K562 (cell line): ENCODE measurements around the gene SYPL2. TPM values are rescaled to one million over a fixed set of nuclear protein-coding genes. Genes with fewer than 3 reads are reported as not detected.

Experiments used
- C11orf30 ChIP-seq: fragments of 450-650 bp; IDR thresholded peaks from 2 replicates; pipeline ENCODE4 v1.6.1; 2016; ENCODE audit warnings: low read depth, mild to moderate bottlenecking
- CEBPB ChIP-seq: fragments of 450-650 bp; IDR thresholded peaks from 2 replicates; pipeline ENCODE4 v1.6.1; 2016; ENCODE audit warnings: missing genetic modification characterization, missing compliant biosample characterization
- ELF4 ChIP-seq: fragments of 450-650 bp; formaldehyde crosslinking; IDR thresholded peaks from 2 replicates; pipeline ENCODE4 v1.4.0; 2022; ENCODE audit warnings: missing genetic modification characterization
- HDAC1 ChIP-seq, 2 experiments: fragments of 450-650 bp; IDR thresholded peaks; 2 replicates each; pipeline ENCODE4 v1.6.1; 2016 to 2017; ENCODE audit warnings: inconsistent platforms in 1 of 2, mild to moderate bottlenecking in 1 of 2, moderate library complexity in 1 of 2
- MTA1 ChIP-seq: fragments of 450-650 bp; IDR thresholded peaks from 2 replicates; pipeline ENCODE4 v1.6.1; 2017; ENCODE audit warnings: borderline replicate concordance
- NFXL1 ChIP-seq: fragments of 450-650 bp; formaldehyde crosslinking; IDR thresholded peaks from 2 replicates; pipeline ENCODE4 v1.4.0; 2021; ENCODE audit warnings: mild to moderate bottlenecking
- NR1H2 ChIP-seq: sonication (generic); formaldehyde crosslinking; IDR thresholded peaks from 2 replicates; pipeline ENCODE4 v1.4.0; 2020; ENCODE audit warnings: mild to moderate bottlenecking, missing genetic modification reagents
- polyA plus RNA-seq, 8 experiments: library from polyadenylated mRNA; depleted of rRNA in 4 of 8; stranded (reverse) in 5 of 8; unstranded in 3 of 8; fragments of >200 nt; fragmentation: Nextera tagmentation in 2 of 8; fragmentation: Illumina TruSeq in 1 of 8; extraction: Ambion mirVana in 2 of 8; extraction: Trizol in 1 of 8; gene quantifications; 2 replicates each; pipeline versions ENCODE4 v1.2.1 to v1.2.3, GENCODE V29; 2011 to 2014; ENCODE audit warnings: inconsistent platforms in 1 of 8, missing spikeins in 1 of 8
- total RNA-seq, 7 experiments: library from RNA; depleted of rRNA in 6 of 7; stranded (reverse); fragments of >200 nt in 6 of 7; fragmentation: Illumina TruSeq in 2 of 7; extraction: Trizol in 2 of 7; gene quantifications; 2 replicates each; pipeline versions ENCODE4 v1.2.1 to v1.2.3, GENCODE V29; 2011 to 2021; ENCODE audit warnings: low replicate concordance in 1 of 7
- TF ChIP-seq, protein P1 (sequence below): fragments of 250-450 bp; sonication (Bioruptor Pico); IDR thresholded peaks from 2 replicates; pipeline ENCODE4 v1.4.0; 2020; ENCODE audit warnings: mild to moderate bottlenecking, moderate library complexity
- TF ChIP-seq, protein P2 (sequence below): fragments of 450-650 bp; IDR thresholded peaks from 2 replicates; pipeline ENCODE4 v1.6.1; 2016

The SYPL2 gene
- total and polyA plus RNA-seq, 9 of the 15 experiments (the other 6 are each of a cell fraction or from before 2014, with no cell fraction given): 0.03 to 0.20 (median 0.07) TPM; not detected in 2

DNA sequence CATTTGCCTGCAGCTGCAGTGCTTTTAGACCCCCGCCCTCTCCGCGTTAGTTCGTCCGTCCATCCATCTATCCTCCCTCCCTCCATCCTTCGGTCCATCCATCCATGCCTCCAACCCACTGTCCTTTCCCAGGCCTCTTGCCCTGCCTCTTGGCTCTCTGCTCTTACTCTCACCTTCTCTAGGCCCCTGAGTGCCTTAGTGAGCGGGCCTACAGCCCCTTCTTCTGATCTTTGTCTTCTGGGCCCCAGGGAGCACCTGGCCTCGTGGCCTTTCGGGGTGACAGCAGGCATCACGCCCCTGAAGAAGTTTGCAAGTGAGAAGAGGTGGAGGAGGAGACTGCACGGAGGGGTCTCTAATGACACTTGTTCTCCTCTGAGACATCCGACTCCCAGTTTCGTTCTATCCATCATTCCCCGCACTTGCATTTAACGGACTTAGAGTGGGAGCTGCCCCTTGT lies 18.2 kb downstream of the SYPL2 start (continued):
- TF ChIP-seq, protein P1, sequence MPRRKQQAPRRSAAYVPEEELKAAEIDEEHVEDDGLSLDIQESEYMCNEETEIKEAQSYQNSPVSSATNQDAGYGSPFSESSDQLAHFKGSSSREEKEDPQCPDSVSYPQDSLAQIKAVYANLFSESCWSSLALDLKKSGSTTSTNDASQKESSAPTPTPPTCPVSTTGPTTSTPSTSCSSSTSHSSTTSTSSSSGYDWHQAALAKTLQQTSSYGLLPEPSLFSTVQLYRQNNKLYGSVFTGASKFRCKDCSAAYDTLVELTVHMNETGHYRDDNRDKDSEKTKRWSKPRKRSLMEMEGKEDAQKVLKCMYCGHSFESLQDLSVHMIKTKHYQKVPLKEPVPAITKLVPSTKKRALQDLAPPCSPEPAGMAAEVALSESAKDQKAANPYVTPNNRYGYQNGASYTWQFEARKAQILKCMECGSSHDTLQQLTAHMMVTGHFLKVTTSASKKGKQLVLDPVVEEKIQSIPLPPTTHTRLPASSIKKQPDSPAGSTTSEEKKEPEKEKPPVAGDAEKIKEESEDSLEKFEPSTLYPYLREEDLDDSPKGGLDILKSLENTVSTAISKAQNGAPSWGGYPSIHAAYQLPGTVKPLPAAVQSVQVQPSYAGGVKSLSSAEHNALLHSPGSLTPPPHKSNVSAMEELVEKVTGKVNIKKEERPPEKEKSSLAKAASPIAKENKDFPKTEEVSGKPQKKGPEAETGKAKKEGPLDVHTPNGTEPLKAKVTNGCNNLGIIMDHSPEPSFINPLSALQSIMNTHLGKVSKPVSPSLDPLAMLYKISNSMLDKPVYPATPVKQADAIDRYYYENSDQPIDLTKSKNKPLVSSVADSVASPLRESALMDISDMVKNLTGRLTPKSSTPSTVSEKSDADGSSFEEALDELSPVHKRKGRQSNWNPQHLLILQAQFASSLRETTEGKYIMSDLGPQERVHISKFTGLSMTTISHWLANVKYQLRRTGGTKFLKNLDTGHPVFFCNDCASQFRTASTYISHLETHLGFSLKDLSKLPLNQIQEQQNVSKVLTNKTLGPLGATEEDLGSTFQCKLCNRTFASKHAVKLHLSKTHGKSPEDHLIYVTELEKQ: no peak
- TF ChIP-seq HDAC1 (IDR thresholded peaks at IDR 0.05) (0 out of 4 replicates have a peak, but pooled peaks of 1 of the 2 experiments have one; percentile 66), CEBPB (tag) (no peak), NFXL1 (CRISPR knock-in tag) (no peak), MTA1 (peak; percentile 12; the same call in 1 of the 2 replicates), NR1H2 (CRISPR knock-in tag) (no peak), C11orf30 (no peak), ELF4 (CRISPR knock-in tag) (no peak; the same call in 1 of the 2 replicates)
- TF ChIP-seq, protein P2, sequence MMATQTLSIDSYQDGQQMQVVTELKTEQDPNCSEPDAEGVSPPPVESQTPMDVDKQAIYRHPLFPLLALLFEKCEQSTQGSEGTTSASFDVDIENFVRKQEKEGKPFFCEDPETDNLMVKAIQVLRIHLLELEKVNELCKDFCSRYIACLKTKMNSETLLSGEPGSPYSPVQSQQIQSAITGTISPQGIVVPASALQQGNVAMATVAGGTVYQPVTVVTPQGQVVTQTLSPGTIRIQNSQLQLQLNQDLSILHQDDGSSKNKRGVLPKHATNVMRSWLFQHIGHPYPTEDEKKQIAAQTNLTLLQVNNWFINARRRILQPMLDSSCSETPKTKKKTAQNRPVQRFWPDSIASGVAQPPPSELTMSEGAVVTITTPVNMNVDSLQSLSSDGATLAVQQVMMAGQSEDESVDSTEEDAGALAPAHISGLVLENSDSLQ: 0 out of 2 replicates have a peak, but pooled peaks have one; percentile 2
